ENCODE data around the gene ZIM2.

DNA sequence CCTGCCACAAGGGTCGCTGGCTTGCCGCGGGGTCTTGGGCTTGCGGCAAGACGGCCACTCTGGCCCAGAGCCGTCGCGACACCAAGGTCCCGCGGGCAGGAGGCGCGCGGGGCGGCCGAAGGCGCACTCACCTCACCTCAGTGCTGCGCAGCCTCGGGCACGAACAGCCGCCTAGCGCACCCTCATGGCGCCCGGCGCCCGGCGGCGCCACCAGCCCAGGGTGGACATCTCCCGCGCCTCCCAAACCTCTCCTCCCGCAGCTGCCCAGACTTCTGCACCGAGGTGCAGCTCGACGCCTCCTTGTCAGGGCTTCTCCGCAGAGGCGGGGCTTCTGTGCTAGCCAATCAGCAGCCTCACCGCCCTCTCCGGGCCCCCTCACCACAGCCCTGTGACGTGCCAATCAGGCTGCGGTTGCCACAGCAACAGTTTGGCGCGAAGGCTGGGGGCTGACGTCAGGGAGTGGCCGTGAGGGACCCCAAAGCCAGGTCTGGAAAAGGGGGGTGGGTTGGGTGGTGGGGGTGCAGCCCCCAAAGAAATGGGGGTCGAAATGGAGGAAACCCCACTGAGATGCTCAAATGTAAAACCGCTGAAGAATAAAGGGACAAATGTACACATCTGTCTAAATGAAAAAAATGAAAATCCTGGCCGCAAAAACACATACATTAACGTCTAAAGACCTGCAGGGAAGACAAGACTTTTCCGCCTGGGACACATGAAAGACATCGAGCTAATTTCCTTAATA, at the start of gene ZIM2, which contains the start of gene PEG3:
- TF ChIP-seq, protein P1, sequence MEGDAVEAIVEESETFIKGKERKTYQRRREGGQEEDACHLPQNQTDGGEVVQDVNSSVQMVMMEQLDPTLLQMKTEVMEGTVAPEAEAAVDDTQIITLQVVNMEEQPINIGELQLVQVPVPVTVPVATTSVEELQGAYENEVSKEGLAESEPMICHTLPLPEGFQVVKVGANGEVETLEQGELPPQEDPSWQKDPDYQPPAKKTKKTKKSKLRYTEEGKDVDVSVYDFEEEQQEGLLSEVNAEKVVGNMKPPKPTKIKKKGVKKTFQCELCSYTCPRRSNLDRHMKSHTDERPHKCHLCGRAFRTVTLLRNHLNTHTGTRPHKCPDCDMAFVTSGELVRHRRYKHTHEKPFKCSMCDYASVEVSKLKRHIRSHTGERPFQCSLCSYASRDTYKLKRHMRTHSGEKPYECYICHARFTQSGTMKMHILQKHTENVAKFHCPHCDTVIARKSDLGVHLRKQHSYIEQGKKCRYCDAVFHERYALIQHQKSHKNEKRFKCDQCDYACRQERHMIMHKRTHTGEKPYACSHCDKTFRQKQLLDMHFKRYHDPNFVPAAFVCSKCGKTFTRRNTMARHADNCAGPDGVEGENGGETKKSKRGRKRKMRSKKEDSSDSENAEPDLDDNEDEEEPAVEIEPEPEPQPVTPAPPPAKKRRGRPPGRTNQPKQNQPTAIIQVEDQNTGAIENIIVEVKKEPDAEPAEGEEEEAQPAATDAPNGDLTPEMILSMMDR (IDR thresholded peaks at IDR 0.05), result no peak
- TF ChIP-seq POLR2A (IDR thresholded peaks at IDR 0.05; ENCODE audit: low read depth) (no peak), POLR2AphosphoS5 (IDR thresholded peaks at IDR 0.05) (peak; percentile 69 to 84)
